H9 (cell line): ENCODE results near the gene MAP3K10. TPM values are rescaled to one million over a fixed set of nuclear protein-coding genes. Genes with fewer than 3 reads are reported as not detected.

ENCODE experiments used
- DNase-seq: peaks from one replicate; pipeline ENCODE4 v3.0.0-alpha.2; 2017
- H2AFZ ChIP-seq: one replicate; pipeline ENCODE4 v1.6.1; 2013; ENCODE audit warnings: mild to moderate bottlenecking, low read length, control low read depth, moderate library complexity
- H2AK5ac ChIP-seq: 2 replicates; pipeline ENCODE4 v1.6.1; 2013; ENCODE audit warnings: low read length, control low read depth, mixed read lengths; ENCODE audit not compliant: insufficient read length
- H2BK120ac ChIP-seq: one replicate; pipeline ENCODE4 v1.6.1; 2013; ENCODE audit warnings: low read depth, mild to moderate bottlenecking, low read length, control low read depth, inconsistent platforms; ENCODE audit not compliant: poor library complexity, severe bottlenecking
- H2BK12ac ChIP-seq: 2 replicates; pipeline ENCODE4 v1.6.1; 2013; ENCODE audit warnings: low read length, control low read depth, mixed read lengths, low read depth; ENCODE audit not compliant: insufficient read length
- H2BK15ac ChIP-seq: 2 replicates; pipeline ENCODE4 v1.6.1; 2013; ENCODE audit warnings: low read depth, low read length, control low read depth
- H2BK20ac ChIP-seq: one replicate; pipeline ENCODE4 v1.6.1; 2013; ENCODE audit warnings: low read depth, mild to moderate bottlenecking, low read length, control low read depth, inconsistent platforms; ENCODE audit not compliant: poor library complexity, severe bottlenecking
- H2BK5ac ChIP-seq: 2 replicates; pipeline ENCODE4 v1.6.1; 2013; ENCODE audit warnings: low read length, control low read depth, mixed read lengths; ENCODE audit not compliant: insufficient read length
- H3K14ac ChIP-seq: 2 replicates; pipeline ENCODE4 v1.6.1; 2013; ENCODE audit warnings: low read length, control low read depth; ENCODE audit not compliant: insufficient read depth
- H3K18ac ChIP-seq: 2 replicates; pipeline ENCODE4 v1.6.1; 2013; ENCODE audit warnings: low read depth, mild to moderate bottlenecking, mixed read lengths, low read length, control low read depth; ENCODE audit not compliant: insufficient read length
- H3K23ac ChIP-seq: 2 replicates; pipeline ENCODE4 v1.6.1; 2013; ENCODE audit warnings: low read length, control low read depth, mixed read lengths, low read depth; ENCODE audit not compliant: insufficient read length
- H3K23me2 ChIP-seq: 2 replicates; pipeline ENCODE4 v1.6.1; 2013; ENCODE audit warnings: low read depth, mild to moderate bottlenecking, mixed read lengths, low read length, control low read depth; ENCODE audit not compliant: insufficient read length, poor library complexity, severe bottlenecking
- H3K27ac ChIP-seq: 2 replicates; pipeline ENCODE4 v1.5.1; 2013; ENCODE audit warnings: low read length, control low read depth, mixed read lengths, low read depth; ENCODE audit not compliant: insufficient read length
- H3K27me3 ChIP-seq: 2 replicates; pipeline ENCODE4 v1.6.1; 2013; ENCODE audit warnings: low read length, control low read depth, inconsistent platforms; ENCODE audit not compliant: insufficient read depth
- H3K4ac ChIP-seq: 2 replicates; pipeline ENCODE4 v1.6.1; 2013; ENCODE audit warnings: low read depth, mild to moderate bottlenecking, control low read depth, inconsistent platforms, low read length, moderate library complexity
- H3K4me1 ChIP-seq: 2 replicates; pipeline ENCODE4 v1.6.1; 2013; ENCODE audit warnings: low read length, control low read depth, inconsistent platforms; ENCODE audit not compliant: insufficient read depth
- H3K4me2 ChIP-seq: 2 replicates; pipeline ENCODE4 v1.6.1; 2013; ENCODE audit warnings: low read length, control low read depth, mixed read lengths; ENCODE audit not compliant: insufficient read length, insufficient read depth
- H3K56ac ChIP-seq: 2 replicates; pipeline ENCODE4 v1.6.1; 2013; ENCODE audit warnings: low read depth, mild to moderate bottlenecking, mixed read lengths, low read length, control low read depth; ENCODE audit not compliant: insufficient read length
- H3K79me1 ChIP-seq: 2 replicates; pipeline ENCODE4 v1.6.1; 2013; ENCODE audit warnings: low read depth, mild to moderate bottlenecking, moderate library complexity, low read length, control low read depth, inconsistent platforms; ENCODE audit not compliant: insufficient read depth, poor library complexity, severe bottlenecking
- H3K79me2 ChIP-seq: 2 replicates; pipeline ENCODE4 v1.6.1; 2013; ENCODE audit warnings: low read length, control low read depth, inconsistent platforms; ENCODE audit not compliant: insufficient read depth
- H3K9ac ChIP-seq: 2 replicates; pipeline ENCODE4 v1.6.1; 2013; ENCODE audit warnings: low read length, control low read depth, mixed read lengths; ENCODE audit not compliant: insufficient read length; ENCODE audit errors: extremely low read depth
- H3K9me3 ChIP-seq: one replicate; pipeline ENCODE4 v1.6.1; 2013; ENCODE audit warnings: low read depth, low read length, inconsistent platforms; ENCODE audit not compliant: control insufficient read depth
- H3T11ph ChIP-seq: one replicate; pipeline ENCODE4 v1.6.1; 2013; ENCODE audit warnings: mild to moderate bottlenecking, low read length, control low read depth, inconsistent platforms
- H4K20me1 ChIP-seq: one replicate; pipeline ENCODE4 v1.6.1; 2013; ENCODE audit not compliant: control insufficient read depth, insufficient read length, insufficient read depth
- H4K5ac ChIP-seq: 2 replicates; pipeline ENCODE4 v1.6.1; 2013; ENCODE audit warnings: low read depth, mild to moderate bottlenecking, mixed read lengths, low read length, control low read depth; ENCODE audit not compliant: insufficient read length
- H4K8ac ChIP-seq: replicated peaks from 2 replicates; pipeline ENCODE4 v1.6.1; 2013; ENCODE audit warnings: low read length, control low read depth, mixed read lengths, low read depth; ENCODE audit not compliant: insufficient read length
- H4K91ac ChIP-seq: 2 replicates; pipeline ENCODE4 v1.6.1; 2013; ENCODE audit warnings: low read depth, mild to moderate bottlenecking, moderate library complexity, mixed read lengths, low read length, control low read depth; ENCODE audit not compliant: insufficient read length
- H3K27ac Mint-ChIP-seq, 3 experiments: 2 replicates in 2 of 3; 3 replicates in 1 of 3; pipeline ENCODE4 v1.8.0; 2020 to 2021; ENCODE audit warnings: mixed read lengths in 3 of 3, mild to moderate bottlenecking in 1 of 3, moderate library complexity in 1 of 3
- H3K27me3 Mint-ChIP-seq: 2 replicates; pipeline ENCODE4 v1.8.0; 2021; ENCODE audit warnings: low read depth, mild to moderate bottlenecking, moderate library complexity, mixed read lengths
- H3K36me3 Mint-ChIP-seq, 3 experiments: 2 replicates in 2 of 3; 3 replicates in 1 of 3; pipeline ENCODE4 v1.8.0; 2020 to 2021; ENCODE audit warnings: low read depth in 3 of 3, mixed read lengths in 3 of 3; ENCODE audit not compliant: insufficient read depth in 1 of 3
- H3K4me1 Mint-ChIP-seq, 2 experiments: 2 replicates each; pipeline ENCODE4 v1.8.0; 2020; ENCODE audit warnings: mixed read lengths in 2 of 2
- H3K4me3 Mint-ChIP-seq, 2 experiments: 2 replicates in 1 of 2; 3 replicates in 1 of 2; pipeline ENCODE4 v1.8.0; 2020 to 2021; ENCODE audit warnings: mild to moderate bottlenecking in 2 of 2, mixed read lengths in 2 of 2, moderate library complexity in 1 of 2
- H3K9me3 Mint-ChIP-seq, 2 experiments: 2 replicates in 1 of 2; 3 replicates in 1 of 2; pipeline ENCODE4 v1.8.0; 2020; ENCODE audit warnings: mild to moderate bottlenecking in 2 of 2, mixed read lengths in 2 of 2, moderate library complexity in 1 of 2
- CTCF ChIP-seq: fragments of 200-600 bp; sonication (generic); conservative IDR thresholded peaks from 3 replicates; pipeline ENCODE4 v1.8.0; 2021; ENCODE audit warnings: antibody characterized with exemption, mild to moderate bottlenecking
- WGBS: extraction: QIAGEN DNeasy Blood & Tissue Kit; methylation state at CpG from one replicate; pipeline ENCODE4 v1.1.7; 2013; ENCODE audit warnings: missing lambda C conversion rate, low lambda C conversion rate, mixed read lengths; ENCODE audit not compliant: insufficient read length; ENCODE audit errors: extremely low coverage; 5-methylcytosine and 5-hydroxymethylcytosine counted together
- total RNA-seq: library from RNA; stranded (reverse); gene quantifications from 2 replicates; pipeline ENCODE4 v1.2.1, GENCODE V29; 2021

Gene MAP3K10
- total RNA-seq, 1 experiment from 2014 or later: 19.0 TPM

- no peak overlapping the region for H2BK12ac ChIP-seq
- no peak overlapping the region for H4K91ac ChIP-seq
- Mint-ChIP-seq H3K27ac (no peak overlapping the region), H3K27me3 (no peaks in the 10 kb centered on the region), H3K9me3 (no peaks in the 10 kb centered on the region), H3K36me3 (peaks cover 5 to 22% (median 21%) of the 10 kb centered on the region in 3 experiments; a peak in 5 of 7 replicates), H3K4me1 (peaks cover 4 to 7% of the 10 kb centered on the region in 2 experiments), H3K4me3 (no peak overlapping the region)
- H3K14ac ChIP-seq: no peak overlapping the region
- H2AK5ac ChIP-seq: no peak overlapping the region
- no peaks in the 10 kb centered on the region for H4K20me1 ChIP-seq
- H4K8ac ChIP-seq: no peak overlapping the region
- no peak overlapping the region for H2BK20ac ChIP-seq
- no peak overlapping the region for H4K5ac ChIP-seq
- no peak overlapping the region for H3K18ac ChIP-seq
- H2BK15ac ChIP-seq: no peak overlapping the region
- no peaks in the 10 kb centered on the region for H3K27me3 ChIP-seq
- WGBS: no CpG with 5 or more reads among the region's 16 CpGs
- H3K23ac ChIP-seq: no peak overlapping the region
- no peaks in the 10 kb centered on the region for H3K79me2 ChIP-seq
- H3K9ac ChIP-seq: no peak overlapping the region
- H2AFZ ChIP-seq: no peak overlapping the region
- no peak overlapping the region for H3K4ac ChIP-seq
- H3K79me1 ChIP-seq: no peaks in the 10 kb centered on the region
- no peak for DNase-seq
- no peak overlapping the region for H3K4me2 ChIP-seq
- H3K56ac ChIP-seq: no peak overlapping the region
- H2BK120ac ChIP-seq: no peak overlapping the region
- H3K23me2 ChIP-seq: no peaks in the 10 kb centered on the region
- no peak for TF ChIP-seq CTCF
- H3T11ph ChIP-seq: no peak overlapping the region
- H2BK5ac ChIP-seq: no peak overlapping the region
- no peak overlapping the region for H3K27ac ChIP-seq
- H3K9me3 ChIP-seq: no peaks in the 10 kb centered on the region
- no peaks in the 10 kb centered on the region for H3K4me1 ChIP-seq
Observed at GRCh38 chr19:40204381-40204780, 13.2 kb downstream of the MAP3K10 start.
